HL-60 (cell line): ENCODE results near the gene FANCE.

Experiments
- DNase-seq, 2 experiments: peaks; one replicate each; pipeline ENCODE4 v3.0.0-alpha.2; 2010 to 2020; ENCODE audit warnings: low read depth in 1 of 2, low spot score in 1 of 2
- H3K27ac ChIP-seq: fragments of 250-450 bp; sonication (Bioruptor Pico); replicated peaks from 2 replicates; pipeline ENCODE4 v1.5.1; 2020; ENCODE audit warnings: mild to moderate bottlenecking, moderate library complexity
- H3K27me3 ChIP-seq: fragments of 250-450 bp; sonication (Bioruptor Pico); 2 replicates; pipeline ENCODE4 v1.5.1; 2021; ENCODE audit warnings: mild to moderate bottlenecking, moderate library complexity; ENCODE audit not compliant: insufficient read depth, poor library complexity, severe bottlenecking
- H3K4me3 ChIP-seq: replicated peaks from 2 replicates; pipeline ENCODE4 v1.5.1; 2011; ENCODE audit warnings: mild to moderate bottlenecking, control low read depth, low read length; ENCODE audit not compliant: insufficient read depth
- CTCF ChIP-seq: IDR thresholded peaks from one replicate; pipeline ENCODE4 v1.5.1; 2011; ENCODE audit warnings: low read length, control low read depth, inconsistent platforms; ENCODE audit not compliant: insufficient read depth
- GABPA ChIP-seq: IDR thresholded peaks from 2 replicates; pipeline ENCODE4 v1.6.1; 2012; ENCODE audit warnings: low read depth
- POLR2AphosphoS5 ChIP-seq: IDR thresholded peaks from 2 replicates; pipeline ENCODE4 v1.6.1; 2012; ENCODE audit warnings: low read depth
- SPI1 ChIP-seq: IDR thresholded peaks from 2 replicates; pipeline ENCODE4 v1.6.1; 2012; ENCODE audit warnings: low read depth, mild to moderate bottlenecking, borderline replicate concordance
- TF ChIP-seq, protein P1 (sequence below): IDR thresholded peaks from 2 replicates; pipeline ENCODE4 v1.6.1; 2012; ENCODE audit warnings: low read depth; ENCODE audit not compliant: insufficient replicate concordance

The FANCE gene

DNA sequence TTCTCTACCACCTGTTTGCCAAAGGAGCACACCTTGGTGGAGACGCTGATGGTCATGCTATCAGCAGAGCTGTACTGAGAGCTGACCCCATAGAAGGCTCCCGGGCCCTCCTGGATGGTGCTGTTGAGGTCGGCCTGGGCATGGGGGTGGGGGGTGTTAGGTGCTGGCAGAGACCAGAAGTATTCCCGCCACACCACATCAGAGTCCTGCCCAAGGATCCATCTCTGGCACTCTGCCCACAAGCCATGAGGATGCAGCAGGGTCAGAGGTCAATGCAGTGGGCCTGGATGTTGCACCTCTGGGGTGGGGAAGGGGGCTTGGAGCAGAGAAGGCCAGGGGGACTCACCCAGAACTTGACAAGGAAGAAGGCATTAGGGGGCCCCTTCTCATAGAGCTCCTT lies 23.4 kb downstream of the FANCE start:
- no peak for TF ChIP-seq SPI1
- TF ChIP-seq GABPA, result no peak
- TF ChIP-seq, protein P1, sequence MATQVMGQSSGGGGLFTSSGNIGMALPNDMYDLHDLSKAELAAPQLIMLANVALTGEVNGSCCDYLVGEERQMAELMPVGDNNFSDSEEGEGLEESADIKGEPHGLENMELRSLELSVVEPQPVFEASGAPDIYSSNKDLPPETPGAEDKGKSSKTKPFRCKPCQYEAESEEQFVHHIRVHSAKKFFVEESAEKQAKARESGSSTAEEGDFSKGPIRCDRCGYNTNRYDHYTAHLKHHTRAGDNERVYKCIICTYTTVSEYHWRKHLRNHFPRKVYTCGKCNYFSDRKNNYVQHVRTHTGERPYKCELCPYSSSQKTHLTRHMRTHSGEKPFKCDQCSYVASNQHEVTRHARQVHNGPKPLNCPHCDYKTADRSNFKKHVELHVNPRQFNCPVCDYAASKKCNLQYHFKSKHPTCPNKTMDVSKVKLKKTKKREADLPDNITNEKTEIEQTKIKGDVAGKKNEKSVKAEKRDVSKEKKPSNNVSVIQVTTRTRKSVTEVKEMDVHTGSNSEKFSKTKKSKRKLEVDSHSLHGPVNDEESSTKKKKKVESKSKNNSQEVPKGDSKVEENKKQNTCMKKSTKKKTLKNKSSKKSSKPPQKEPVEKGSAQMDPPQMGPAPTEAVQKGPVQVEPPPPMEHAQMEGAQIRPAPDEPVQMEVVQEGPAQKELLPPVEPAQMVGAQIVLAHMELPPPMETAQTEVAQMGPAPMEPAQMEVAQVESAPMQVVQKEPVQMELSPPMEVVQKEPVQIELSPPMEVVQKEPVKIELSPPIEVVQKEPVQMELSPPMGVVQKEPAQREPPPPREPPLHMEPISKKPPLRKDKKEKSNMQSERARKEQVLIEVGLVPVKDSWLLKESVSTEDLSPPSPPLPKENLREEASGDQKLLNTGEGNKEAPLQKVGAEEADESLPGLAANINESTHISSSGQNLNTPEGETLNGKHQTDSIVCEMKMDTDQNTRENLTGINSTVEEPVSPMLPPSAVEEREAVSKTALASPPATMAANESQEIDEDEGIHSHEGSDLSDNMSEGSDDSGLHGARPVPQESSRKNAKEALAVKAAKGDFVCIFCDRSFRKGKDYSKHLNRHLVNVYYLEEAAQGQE, result no peak
- TF ChIP-seq POLR2AphosphoS5, result no peak
- no peak for TF ChIP-seq CTCF
- Histone ChIP-seq H3K4me3 (no peak overlapping the region), H3K27me3 (no peaks in the 10 kb centered on the region), H3K27ac (no peak overlapping the region)
- DNase-seq, result no peak

- TF ChIP-seq, protein P1, result no peak
- TF ChIP-seq SPI1 (no peak), CTCF (no peak), GABPA (no peak), POLR2AphosphoS5 (no peak)
- DNase-seq, result no peak
- Histone ChIP-seq H3K27ac (no peak overlapping the region), H3K27me3 (no peaks in the 10 kb centered on the region), H3K4me3 (no peak overlapping the region)
Observed at GRCh38 chr6:35476004-35476403, 23.9 kb downstream of the FANCE start.

- no peak for DNase-seq
- Histone ChIP-seq H3K4me3 (no peak overlapping the region), H3K27ac (no peak overlapping the region), H3K27me3 (no peaks in the 10 kb centered on the region)
- TF ChIP-seq, protein P1, result no peak
- TF ChIP-seq POLR2AphosphoS5 (no peak), GABPA (no peak), SPI1 (no peak), CTCF (no peak)
Observed at GRCh38 chr6:35477028-35477427, 24.9 kb downstream of the FANCE start.
